Lower lobe of right lung (tissue), 2 donors: ENCODE measurements around the gene RECK. TPM values are rescaled to one million over a fixed set of nuclear protein-coding genes. Genes with fewer than 3 reads are reported as not detected.

Experiments used
- ATAC-seq, 2 donors: fragments of 200-7000 bp; cut with Tn5 transposase; one replicate each; pipeline ENCODE4 v1.9.1; 2020 to 2022; ENCODE audit warnings: mild to moderate bottlenecking in 2 of 2, moderate library complexity in 2 of 2
- DNase-seq: peaks from one replicate; pipeline ENCODE4 v3.0.0-alpha.2; 2020
- H3K27ac ChIP-seq: fragments of 200-600 bp; one replicate; pipeline ENCODE4 v1.8.0; 2022
- H3K27me3 ChIP-seq: fragments of 200-600 bp; one replicate; pipeline ENCODE4 v1.8.0; 2022; ENCODE audit warnings: low read depth
- H3K36me3 ChIP-seq: fragments of 200-600 bp; one replicate; pipeline ENCODE4 v1.8.0; 2022; ENCODE audit warnings: mild to moderate bottlenecking
- H3K4me1 ChIP-seq: fragments of 200-600 bp; one replicate; pipeline ENCODE4 v1.8.0; 2022
- H3K4me3 ChIP-seq: fragments of 200-600 bp; one replicate; pipeline ENCODE4 v1.8.0; 2022; ENCODE audit warnings: mild to moderate bottlenecking
- H3K9me3 ChIP-seq: fragments of 200-600 bp; one replicate; pipeline ENCODE4 v1.8.0; 2022
- intact Hi-C: fragments of 100-400 bp; cut with DNase I; formaldehyde crosslinking; loops from one replicate; pipeline ENCODE4 v1.11.0; 2022
- total RNA-seq: library from RNA; stranded (reverse); fragmentation: NEBNext Ultra II Directional; extraction: Animal tissue kit (Norgen Biotek cat#: 25700); gene quantifications from one replicate; pipeline ENCODE4 v1.2.1, GENCODE V29; 2021
- TF ChIP-seq, protein P1 (sequence below): fragments of 200-600 bp; IDR thresholded peaks from one replicate; pipeline ENCODE4 v1.8.0; 2022; ENCODE audit warnings: antibody characterized with exemption, mild to moderate bottlenecking
- donor health status: DM: no; HTN: yes; CAD: no; lungs with severe emphysema.

The RECK gene
- total RNA-seq, 1 donor from 2014 or later: 15.2 TPM

DNA sequence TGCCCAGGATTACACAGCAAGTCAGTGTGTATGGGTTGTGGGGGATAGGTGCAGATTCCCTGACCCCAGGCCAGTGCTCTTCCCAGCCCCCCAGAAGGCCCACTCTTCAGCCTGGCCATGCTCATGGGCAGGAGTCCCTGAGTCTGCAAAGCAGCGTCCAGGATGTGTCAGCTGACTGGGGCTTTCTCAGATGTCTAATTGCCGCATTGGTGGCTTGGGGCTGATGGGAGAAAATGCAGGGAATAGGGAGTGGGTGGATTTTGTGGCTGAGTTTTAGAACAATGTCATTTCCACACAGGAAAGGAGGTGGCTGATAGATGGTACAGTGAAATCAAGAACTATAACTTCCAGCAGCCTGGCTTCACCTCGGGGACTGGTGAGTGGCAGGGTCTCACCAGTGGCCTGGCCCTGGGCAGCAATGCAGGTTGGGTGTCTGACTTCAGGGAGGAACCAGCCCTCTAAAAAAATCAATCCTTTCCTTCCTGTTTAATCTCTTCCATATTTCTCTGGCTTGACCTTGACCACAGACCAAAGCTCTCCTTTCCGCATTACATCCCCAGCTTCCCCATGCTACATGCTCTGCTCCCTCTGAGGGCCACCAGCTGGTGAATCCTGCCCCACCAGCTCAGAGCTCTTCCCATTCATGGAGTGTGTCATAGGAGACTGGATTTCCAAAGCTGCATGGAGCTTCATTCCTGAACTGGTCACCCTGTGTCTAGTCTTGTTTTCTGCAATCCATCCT, 114.0 kb downstream of the RECK start:
- no peaks in the 10 kb centered on the region for H3K27me3 ChIP-seq
- no peaks in the 10 kb centered on the region for H3K9me3 ChIP-seq
- peaks cover 84% of the 10 kb centered on the region for H3K4me1 ChIP-seq
- TF ChIP-seq, protein P1, sequence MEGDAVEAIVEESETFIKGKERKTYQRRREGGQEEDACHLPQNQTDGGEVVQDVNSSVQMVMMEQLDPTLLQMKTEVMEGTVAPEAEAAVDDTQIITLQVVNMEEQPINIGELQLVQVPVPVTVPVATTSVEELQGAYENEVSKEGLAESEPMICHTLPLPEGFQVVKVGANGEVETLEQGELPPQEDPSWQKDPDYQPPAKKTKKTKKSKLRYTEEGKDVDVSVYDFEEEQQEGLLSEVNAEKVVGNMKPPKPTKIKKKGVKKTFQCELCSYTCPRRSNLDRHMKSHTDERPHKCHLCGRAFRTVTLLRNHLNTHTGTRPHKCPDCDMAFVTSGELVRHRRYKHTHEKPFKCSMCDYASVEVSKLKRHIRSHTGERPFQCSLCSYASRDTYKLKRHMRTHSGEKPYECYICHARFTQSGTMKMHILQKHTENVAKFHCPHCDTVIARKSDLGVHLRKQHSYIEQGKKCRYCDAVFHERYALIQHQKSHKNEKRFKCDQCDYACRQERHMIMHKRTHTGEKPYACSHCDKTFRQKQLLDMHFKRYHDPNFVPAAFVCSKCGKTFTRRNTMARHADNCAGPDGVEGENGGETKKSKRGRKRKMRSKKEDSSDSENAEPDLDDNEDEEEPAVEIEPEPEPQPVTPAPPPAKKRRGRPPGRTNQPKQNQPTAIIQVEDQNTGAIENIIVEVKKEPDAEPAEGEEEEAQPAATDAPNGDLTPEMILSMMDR: no peak
- H3K4me3 ChIP-seq: no peak overlapping the region
- intact Hi-C loops: no loop called here
- peak; percentile 6 for ATAC-seq
- H3K27ac ChIP-seq: peak overlapping the region; percentile 83
- no peak for DNase-seq
- peaks cover 21% of the 10 kb centered on the region for H3K36me3 ChIP-seq

DNA sequence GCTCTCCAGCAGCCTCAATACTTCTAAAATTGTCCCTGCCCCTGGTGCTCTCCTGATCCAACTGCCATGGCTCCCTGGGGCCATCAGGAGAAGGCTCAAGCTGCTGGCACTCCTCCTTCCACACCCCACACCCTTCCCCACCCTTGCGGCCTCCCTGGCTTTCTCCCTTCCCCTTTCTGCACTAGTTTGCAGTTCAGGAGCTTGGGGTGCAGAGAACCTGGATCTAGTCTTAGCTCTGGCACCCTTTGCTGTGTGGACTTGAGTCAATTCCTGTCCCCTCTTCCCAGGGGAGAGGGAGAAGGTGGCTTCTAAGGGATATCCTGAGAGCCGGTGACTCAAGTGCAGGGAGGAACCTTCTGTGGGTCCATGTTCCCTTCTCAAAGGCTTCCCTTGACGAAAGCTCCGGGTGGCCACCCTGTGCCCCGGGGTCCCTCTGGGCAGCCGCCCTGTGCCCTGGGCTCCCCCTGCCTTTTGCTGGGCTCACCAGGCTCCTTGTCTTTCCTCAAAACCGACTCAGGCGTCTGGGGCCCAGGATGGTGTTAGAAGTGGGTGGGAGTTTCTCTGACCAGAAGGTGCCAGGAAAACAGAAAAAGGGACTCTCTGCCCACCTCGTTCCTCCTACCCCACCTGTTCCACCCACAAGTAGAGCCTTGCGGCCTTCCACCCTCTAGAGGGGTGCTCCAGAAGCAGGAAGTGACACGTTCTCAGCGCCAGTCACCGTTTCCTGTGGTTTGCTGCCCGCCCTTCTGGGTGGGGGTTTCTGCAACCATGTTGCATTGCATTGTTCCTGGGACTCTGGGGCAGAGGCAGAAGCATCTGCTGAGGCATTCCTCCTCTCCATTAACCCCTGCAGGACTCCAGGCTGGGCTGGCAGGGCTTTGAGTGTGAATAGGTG, 114.8 kb downstream of the RECK start:
- Histone ChIP-seq H3K4me3 (peak overlapping the region; percentile 4), H3K27ac (peak overlapping the region; percentile 83), H3K4me1 (peaks cover 87% of the 10 kb centered on the region), H3K36me3 (peaks cover 22% of the 10 kb centered on the region), H3K9me3 (no peaks in the 10 kb centered on the region), H3K27me3 (no peaks in the 10 kb centered on the region)
- intact Hi-C loops: no loop called here
- ATAC-seq (peak; percentile 74 to 81), DNase-seq (peak; percentile 87)
- TF ChIP-seq, protein P1: no peak

DNA sequence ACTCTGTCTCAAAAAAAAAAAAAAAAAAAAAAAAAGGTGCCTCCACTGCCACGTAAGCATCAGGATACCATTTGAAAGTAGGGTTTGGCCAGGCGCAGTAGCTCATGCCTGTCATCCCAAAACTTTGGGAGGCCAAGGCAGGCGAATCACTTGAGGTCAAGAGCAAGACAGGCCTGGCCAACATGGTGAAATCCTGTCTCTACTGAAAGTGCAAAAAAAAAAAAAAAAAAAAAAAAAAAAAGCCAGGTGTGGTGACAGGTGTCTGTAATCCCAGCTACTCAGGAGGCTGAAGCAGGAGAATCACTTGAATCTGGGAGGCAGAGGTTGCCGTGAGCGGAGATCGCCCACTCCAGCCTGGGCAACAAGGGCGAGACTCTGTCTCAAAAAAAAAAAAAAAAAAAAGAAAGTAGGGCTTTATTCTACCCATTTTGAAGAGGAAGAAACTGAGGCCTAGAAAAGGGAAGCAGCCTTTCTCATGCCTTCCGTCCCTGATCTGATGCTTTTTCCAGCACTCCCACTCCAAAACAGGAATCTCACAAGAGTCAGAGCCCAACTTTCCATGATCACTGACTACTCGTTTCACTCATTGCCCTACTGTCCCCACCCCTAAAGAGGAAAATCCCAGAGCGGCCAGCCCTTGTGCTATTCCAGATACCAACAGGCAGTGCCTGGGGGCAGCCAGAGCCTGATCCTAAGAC, 116.2 kb downstream of the RECK start:
- Histone ChIP-seq H3K27ac (peak overlapping the region; percentile 55), H3K4me1 (peaks cover 80% of the 10 kb centered on the region), H3K36me3 (peaks cover 26% of the 10 kb centered on the region), H3K27me3 (no peaks in the 10 kb centered on the region), H3K9me3 (no peaks in the 10 kb centered on the region), H3K4me3 (no peak overlapping the region)
- intact Hi-C loops: no loop called here
- DNase-seq (no peak), ATAC-seq (no peak)
- TF ChIP-seq, protein P1: no peak

- H3K4me1 ChIP-seq: peaks cover 80% of the 10 kb centered on the region
- no peak for ATAC-seq
- no peaks in the 10 kb centered on the region for H3K9me3 ChIP-seq
- DNase-seq: no peak
- no peaks in the 10 kb centered on the region for H3K27me3 ChIP-seq
- intact Hi-C loops: no loop called here
- H3K36me3 ChIP-seq: peaks cover 23% of the 10 kb centered on the region
- TF ChIP-seq, protein P1: no peak
- peak overlapping the region; percentile 59 for H3K27ac ChIP-seq
- no peak overlapping the region for H3K4me3 ChIP-seq
These were observed 117.0 kb downstream of the RECK start for GRCh38 chr9:36153746-36154145.

GRCh38 chr9:36154331-36154952, 117.7 kb downstream of the RECK start:
- intact Hi-C loops: no loop called here
- TF ChIP-seq, protein P1: no peak

More at GRCh38 chr9:36154331-36154952, 117.7 kb downstream of the RECK start:
- H3K36me3 ChIP-seq: peaks cover 17% of the 10 kb centered on the region
- peak; percentile 77 for DNase-seq
- no peaks in the 10 kb centered on the region for H3K9me3 ChIP-seq
- H3K27me3 ChIP-seq: no peaks in the 10 kb centered on the region
- ATAC-seq: peak; percentile 58 to 67
- H3K27ac ChIP-seq: peak overlapping the region; percentile 59
- no peak overlapping the region for H3K4me3 ChIP-seq
- peaks cover 78% of the 10 kb centered on the region for H3K4me1 ChIP-seq
